NCI-H345 (cell line): ENCODE results near the gene CEP350.

ENCODE experiments used
- DNase-seq: peaks from one replicate; lab custom pipeline; 2025; lab: John Stamatoyannopoulos, UW

The CEP350 gene

DNA sequence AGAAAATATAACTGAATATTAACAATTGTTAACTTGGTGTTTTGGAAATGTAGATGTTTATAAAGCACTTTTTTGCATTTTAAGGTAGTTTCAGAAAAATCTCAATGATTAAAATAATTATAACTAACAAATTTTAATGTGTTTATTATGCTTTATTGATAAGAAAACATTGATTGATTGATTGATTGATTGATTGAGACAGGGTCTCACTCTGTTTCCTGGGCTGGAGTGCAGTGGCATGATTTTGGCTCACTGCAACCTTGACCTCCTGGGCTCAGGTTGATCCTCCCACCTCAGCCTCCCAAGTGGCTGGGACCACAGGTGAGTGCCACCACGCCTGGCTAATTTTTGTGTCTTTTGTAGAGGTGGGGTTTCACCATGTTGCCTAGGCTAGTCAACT, 106.4 kb downstream of the CEP350 start:
- no peak for DNase-seq

DNA sequence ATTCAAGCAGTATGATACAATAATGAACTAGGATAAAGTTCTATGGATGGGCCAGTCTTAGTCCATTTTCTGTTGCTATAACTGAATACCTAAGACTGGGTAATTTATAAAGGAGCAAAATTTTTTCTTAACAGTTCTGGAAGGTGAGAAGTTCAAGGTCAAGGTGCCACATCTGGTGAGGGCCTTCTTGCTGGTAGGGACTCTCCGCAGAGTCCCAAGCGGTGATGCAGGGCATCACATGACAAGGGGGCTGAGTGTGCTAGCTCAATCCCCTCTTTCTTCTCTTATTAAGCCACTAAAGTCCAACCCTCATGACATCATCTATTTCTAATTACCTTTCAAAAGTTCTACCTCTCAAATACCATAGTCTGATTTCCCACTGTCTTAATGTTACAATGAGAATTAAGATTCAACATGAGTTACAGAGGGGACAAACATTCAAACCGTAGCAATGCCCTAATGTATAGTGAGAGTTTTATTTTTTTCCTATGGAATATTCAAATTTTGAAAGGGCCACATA, 107.9 kb downstream of the CEP350 start:
- no peak for DNase-seq

DNA sequence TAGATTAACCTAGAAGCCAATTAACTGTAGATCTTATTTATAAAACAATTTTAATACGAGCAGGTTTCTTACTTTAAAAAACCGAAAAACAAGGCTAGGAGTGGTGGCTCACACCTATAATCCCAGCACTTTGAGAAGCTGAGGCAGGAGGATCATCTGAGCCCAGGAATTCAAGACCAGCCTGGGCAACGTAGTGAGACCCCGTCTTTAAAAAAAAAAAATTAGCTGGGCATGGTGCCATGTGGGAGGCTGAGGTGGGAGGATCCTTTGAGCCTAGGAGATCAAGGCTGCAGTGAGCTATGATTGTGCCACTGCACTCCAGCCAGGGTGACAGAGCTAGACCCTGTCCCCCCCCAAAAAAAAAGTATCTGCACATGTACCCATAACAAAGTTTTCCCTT, 110.8 kb downstream of the CEP350 start:
- DNase-seq, result no peak

DNA sequence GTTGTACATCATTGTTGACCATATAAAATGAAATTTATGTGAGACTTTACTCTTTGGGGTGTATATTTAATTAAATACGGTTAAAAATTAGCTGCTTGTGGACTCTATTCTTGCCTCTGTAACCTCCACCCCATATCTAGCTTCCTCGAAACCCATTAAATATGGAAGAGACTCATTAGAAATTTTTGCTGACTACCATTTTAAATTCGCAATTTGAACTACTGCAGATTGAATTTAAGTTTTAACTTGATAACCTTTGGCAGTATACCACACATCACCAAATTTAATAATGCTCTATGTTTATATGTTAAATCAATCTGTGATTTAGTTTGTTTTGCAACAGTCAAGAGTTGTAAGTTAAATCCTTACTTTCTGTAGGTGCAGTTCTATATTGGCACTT, 111.5 kb downstream of the CEP350 start:
- no peak for DNase-seq

DNA sequence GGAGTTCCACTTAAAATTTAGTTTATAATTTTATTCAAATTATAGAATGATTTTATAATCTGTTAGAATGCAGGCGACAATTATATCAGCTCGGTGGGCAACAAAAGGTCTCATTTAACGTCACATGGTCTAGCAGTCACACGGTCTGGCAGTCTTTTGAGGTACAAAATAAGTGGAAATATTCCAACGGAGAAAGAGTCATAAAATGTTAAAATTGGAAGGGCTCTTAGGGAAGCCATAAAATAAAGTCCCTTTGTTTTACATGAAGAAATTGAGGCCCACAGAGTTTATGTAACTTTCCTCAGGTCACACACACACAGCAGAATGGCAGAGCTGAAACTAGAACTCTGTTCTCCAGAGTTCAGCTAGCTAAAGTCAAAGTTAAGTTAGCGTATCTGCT, 115.7 kb downstream of the CEP350 start:
- DNase-seq, result no peak

DNA sequence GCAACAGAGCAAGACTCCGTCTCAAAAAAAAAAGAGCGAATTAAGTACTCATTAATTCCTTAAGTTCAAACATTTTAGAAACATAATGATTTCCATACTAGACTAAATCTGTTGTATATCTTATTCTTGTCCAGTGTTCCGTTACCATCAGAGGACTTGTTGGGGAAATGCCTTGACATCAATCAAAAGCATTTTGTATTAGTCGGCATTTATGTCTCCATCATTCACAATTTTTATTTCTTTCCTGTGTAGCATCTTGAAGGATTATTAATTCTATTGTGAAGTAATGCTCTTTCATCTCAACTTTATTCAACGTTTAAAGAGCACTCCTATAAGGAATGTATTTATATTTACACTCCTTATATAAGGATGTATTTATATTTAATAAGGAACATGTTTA, 117.1 kb downstream of the CEP350 start:
- DNase-seq, result no peak

DNA sequence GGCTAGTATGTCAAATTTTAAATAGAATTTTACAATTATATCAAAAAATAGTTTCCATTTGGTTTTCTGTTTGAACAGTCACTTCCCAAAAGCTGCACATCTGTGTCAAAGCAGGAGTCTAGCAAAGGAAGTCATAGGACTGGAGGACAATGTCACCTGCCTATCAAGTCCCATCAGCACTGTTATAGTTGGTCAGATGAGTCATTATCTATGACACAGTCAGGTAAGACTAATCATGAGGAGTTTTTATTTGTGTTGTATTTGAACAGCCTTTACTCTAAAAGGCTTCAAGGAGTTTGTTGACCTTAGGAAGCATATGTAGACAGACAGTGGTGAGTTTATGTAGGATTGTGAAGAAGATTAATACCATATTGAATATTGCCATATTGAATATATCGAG, 125.8 kb downstream of the CEP350 start:
- DNase-seq, result no peak

DNA sequence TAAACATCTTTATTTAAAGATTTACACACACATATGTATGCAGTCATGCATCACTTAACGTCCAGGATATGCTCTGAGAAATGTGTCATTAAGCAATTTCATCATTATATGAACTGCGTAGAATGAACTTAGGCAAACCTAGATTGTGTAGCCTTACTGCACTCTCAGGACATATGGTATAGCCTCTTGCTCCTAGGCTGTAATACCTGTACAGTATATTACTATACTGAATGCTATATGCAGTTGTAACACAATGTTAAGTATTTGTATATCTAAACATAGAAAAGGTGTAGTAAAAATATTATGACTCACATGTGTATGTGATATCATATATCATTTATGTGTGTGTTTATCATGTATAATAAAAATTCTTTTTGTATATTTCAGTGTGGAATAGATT, 126.9 kb downstream of the CEP350 start:
- no peak for DNase-seq

DNA sequence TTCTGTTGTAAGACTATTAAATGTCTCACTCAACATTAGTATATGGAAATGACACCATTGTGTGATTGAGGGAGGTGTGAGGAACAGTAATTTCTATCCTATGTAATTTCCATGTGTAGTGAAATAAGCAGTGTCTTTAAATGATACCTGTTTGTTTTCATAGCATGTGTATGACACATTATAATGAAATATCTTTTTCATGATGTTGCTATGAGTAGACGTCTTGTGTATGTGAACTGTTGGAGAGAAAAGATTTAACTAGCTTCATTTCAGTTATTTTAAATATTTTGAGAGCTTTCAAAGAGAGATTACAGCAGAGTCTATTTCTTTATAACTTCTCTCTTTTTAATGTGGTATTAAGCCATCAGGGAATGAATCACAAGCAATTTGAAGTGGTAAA, 128.6 kb downstream of the CEP350 start:
- DNase-seq, result no peak

DNA sequence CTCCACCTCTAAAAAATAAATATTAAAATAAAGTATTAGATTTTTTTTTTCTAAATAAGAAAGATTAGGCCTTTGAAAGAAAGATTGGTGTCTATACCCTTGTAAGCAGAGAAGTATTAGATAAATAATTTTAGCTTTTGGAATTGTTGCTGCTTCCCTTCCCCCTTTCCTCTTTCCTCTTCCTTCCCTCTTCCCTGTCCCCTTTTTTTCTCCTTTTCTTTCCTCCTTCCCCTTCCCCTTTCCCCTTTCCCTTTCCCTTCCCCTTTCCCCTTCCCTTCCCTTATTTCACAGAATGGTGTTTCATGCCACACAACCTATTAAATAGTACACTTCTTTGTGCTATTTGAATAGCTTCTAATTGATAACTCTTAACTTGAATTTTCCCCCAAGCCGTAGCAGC, 130.3 kb downstream of the CEP350 start:
- DNase-seq, result no peak

DNA sequence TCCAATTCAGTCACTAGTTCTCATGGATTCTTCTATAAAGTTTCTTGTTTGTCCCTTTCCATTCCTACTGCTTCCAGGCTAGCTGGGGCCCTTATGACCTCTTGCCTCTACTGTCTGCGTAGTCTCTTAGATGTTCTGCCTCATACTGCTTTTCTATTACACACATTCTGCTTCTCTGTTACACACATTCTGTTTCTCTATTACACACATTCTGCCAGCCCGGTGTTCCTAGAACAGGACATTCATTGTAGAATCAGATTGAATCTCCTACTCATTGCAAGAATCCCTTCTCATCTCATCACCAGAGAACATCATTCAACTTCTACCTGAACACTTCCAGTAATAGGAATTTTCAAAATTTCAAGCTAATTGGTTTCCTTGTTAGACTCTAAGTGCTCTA, 130.7 kb downstream of the CEP350 start:
- DNase-seq, result no peak

DNA sequence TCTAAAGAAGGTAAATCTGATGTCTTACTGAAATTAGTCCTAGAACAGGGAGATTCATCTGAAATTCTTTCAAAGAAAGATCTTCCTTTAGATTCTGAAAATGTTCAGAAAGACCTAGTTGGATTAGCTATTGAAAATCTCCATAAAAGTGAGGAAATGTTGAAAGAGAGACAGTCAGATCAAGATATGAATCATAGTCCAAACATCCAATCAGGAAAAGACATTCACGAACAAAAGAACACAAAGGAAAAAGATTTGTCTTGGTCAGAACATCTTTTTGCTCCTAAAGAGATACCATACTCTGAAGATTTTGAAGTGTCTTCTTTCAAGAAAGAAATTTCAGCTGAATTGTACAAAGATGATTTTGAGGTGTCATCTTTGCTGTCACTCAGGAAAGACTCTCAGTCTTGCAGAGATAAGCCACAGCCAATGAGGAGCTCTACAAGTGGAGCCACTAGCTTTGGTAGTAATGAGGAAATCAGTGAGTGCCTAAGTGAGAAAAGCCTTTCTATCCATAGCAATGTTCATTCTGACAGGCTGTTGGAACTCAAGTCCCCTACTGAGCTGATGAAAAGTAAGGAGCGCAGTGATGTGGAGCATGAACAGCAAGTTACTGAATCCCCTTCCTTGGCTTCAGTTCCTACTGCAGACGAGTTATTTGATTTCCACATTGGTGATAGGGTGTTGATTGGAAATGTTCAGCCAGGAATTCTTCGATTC, 138.5 kb downstream of the CEP350 start:
- no peak for DNase-seq

DNA sequence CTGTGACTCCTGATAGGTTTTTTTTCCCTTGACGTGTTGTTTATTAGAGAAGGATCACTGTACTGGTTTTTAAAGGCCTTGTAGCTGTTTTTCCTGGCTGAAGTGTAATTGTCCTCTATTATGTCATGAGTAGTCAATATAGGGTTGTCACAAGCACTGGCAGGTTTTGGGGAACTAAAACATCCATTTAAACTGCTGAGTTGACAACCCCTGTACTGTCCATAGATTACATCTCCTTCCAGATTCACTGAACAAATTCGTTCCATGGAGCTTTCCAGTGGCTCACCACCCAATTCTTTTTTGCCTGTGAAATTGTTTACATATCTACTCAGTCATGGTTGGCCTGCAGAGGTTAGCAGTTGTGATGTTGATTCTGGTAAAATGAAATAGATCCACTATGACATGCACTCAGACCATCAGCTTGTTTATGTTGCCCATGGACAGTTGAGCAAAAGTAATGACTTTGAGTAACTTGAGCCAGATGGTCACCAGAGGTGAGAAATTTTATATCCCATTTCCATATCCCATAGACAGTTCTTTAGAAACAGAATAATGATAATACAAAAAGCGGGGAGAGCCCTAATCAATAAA, 140.2 kb downstream of the CEP350 start:
- no peak for DNase-seq

DNA sequence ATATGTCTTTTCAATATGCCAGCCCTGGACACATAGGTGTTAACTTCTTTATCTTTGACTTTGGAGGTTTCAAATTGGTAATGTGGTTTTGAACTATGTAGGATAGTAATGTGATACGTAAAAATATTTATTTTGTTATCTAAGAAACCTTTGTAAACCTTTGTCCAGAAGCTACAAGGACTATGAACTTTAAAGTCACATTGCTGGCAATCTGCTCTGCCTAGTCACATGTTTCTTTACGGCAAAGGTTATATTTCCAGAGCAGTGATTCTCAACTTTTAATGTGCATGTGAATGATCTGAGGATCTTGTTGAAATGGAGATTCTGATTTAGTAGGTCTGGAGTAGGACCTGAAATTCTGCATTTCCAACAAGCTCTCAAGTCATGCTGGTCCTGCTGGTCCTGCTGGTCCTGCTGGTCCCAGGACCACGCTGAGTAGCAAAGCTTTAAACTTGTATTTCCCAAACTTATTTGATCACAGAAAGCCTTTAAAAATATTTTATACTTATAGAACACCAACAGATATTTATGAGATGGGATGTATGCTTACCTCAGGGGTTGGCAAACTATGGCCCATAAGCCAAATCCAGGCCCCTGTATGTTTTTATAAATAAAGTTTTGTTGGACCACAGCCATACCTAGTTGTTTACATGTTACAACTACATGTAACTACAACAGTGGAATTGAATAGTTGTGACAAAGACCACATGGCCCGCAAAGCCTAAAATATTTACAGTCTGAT, 142.1 kb downstream of the CEP350 start:
- DNase-seq, result no peak

DNA sequence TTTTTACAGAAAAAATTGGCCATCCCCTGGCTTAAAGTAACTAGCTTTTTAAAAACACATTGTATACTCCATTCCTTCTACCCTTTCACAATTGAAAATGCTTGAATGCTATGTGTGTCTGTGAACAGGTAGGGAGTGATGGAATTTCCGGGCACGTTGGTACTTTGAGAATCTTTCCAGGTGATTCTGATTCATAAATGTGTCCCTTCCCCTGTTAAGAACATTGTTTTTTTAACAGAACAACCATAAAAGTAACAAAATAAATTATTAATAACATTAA, 142.7 kb downstream of the CEP350 start:
- DNase-seq, result no peak

DNA sequence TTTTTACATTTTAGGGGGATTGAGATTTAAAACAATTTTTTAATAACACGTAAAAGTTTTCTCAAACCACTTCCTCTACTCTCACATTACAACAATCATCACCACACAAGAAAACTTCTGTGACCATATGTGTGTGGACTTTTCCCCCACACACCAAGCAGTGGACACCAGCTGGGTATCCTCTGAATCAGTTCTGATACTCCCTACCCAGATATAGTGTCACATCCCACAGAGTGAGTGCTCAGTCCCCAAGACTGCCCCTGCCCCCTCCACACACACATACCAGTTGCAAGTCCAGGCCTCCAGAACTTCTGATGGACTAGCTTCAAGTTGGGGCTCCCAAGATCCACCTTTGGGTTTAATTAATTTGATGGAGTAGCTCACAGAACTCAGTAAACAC, 146.8 kb downstream of the CEP350 start:
- DNase-seq, result no peak

DNA sequence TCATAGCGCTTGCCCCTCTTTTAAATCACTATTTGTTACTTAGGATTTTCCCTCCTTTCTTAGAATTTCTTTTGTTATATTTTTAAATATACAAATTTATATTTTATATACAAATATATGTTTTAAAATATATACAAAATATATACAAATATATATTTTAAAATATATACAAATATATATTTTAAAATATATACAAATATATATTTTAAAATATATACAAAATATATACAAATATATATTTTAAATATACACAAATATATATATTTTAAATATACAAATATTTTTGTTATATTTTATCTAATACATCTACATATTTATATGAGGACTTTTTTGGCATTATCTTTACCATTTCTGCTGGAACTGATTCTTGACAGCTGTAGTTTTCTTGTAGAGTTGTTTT, 149.2 kb downstream of the CEP350 start:
- no peak for DNase-seq

DNA sequence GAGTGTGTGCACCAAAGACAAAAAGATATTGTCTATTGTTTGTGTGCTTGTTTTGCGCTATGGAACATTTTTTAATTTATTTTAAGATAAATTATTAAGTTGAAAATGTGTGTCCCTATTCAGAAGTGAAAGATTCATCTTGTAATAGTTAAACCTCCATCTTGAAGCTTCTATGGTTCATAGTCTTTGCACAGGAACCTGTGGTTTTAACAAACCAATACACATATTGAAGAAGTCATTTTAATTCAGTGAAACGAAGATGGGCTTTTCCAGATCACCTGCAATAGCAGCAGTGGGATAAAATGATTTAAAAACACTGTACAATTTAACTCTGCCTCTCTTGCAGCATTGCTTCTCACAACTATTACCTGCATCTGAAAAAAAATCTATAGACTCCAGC, 157.5 kb downstream of the CEP350 start:
- no peak for DNase-seq

DNA sequence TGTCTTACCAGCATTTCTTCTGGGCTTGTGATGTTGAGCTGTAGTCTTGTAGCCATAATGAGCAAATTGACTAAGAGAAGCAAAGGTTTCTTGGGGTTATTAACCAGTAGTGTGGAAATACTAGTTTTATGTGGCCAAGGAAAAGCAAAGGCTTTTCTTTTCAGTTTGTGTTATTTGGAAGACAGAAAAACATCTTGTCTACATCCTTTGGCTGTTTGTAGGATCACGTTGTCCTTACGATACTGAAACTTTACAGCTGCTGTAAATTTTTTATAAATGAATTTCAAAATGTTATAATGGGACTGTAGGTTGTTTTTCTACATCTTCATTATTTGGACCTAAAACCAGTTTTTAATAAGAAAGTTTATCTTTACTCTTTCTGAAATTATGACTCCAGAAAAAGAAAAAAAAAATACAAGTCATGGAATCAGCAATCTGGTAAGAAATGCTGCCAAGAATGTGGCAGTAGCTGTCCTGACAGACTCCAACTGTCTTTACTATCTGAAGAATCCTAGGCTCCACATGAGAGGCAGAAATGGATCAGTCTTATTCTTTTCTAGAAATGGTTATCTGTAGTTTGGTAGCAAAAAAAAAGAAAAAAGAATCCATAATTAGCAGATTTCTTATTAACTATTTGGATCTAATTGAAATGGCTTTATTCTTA, 158.5 kb downstream of the CEP350 start:
- no peak for DNase-seq

DNA sequence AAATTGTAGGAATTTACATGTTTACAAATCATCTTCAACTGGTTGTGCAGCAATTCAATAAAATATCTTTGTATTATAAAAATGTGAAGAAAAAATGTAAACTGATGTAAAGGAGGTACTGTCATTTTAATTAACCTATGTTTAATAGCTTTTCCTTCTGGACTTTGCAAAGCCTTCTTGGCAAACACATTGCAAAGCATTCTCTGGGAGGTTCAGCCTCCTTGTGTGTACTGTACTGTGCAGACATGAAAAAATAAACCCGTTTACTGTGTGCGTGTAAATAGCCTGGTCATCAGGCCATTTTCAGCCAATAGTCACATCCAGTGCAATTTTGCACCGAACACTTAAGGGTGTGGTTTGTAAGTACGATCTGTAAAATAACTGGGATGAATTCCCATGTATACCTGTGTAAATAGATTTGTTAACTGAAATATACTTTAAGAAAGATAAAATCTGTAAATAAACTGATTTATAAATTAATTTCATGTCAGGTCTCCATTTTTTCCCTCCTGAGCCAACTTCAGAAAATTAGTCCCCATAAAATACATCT, 159.9 kb downstream of the CEP350 start:
- DNase-seq, result no peak

DNA sequence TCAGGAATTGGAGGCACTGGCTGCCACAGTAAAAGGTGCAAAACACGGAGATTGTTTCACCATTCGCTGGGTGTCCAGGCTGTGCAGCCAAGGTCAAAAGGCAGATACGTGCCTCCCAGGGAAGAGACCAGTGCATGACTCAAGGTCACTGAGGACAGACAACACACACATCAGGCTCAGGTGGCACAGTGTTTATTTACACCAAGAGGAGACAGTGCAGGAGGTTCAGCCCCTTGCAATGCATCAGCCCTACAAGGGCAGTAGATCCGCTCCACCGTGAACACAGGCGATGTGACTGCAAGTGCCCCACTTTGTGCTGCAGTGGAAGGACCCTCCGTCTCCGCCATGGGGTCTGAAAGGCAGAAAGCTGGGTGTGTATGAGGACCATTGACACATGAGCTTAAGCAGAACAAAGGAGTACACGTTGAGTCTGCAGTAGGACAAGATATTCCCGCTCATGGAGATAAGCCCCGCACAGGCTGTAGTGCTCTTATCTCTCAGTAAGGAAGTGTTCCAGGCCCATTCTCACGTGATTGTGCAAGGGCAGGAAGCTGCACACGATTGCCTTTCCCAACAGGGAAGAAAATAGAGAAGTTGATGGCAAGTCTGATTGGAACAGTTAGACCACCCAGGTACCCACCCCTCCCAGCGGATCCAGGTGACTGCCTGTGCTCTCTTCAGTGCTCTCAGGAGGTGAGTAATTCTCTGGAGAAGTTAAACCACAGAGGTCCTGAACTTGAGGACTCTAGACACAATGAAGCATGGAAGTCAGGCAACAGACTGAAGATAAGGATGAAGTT, 162.6 kb downstream of the CEP350 start:
- no peak for DNase-seq

DNA sequence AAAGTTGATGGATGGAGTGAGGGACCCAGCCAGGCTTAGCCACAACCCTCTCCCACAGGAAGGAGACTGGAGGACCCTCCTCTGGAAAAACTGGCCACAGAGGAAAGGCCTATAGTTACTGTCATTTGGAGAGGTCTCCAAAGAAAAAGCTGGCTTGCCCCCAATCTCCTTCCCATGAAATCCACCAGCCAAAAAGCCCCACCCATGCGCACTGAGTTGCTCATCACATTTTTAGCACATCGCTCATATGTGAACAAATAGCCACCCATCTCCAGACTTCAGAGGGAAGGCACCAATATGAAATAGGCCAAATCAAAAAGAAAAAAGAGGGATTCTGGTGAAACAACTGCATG, 163.1 kb downstream of the CEP350 start:
- DNase-seq, result no peak
